BLaER1 treated with 17β-estradiol and CSF1 and Interleukin-3, amounts not matched to agents 10 nM and 100 nM (cell line): ENCODE data around the gene GSTO1.
A peak's percentile ranks its signal among the peaks of the same experiment; 100 is the strongest.

Experiments
- H3K27ac ChIP-seq, 11 experiments: shearing (Covaris generic); formaldehyde crosslinking; 2 replicates each; pipeline ENCODE4 v1.8.1; 2022
- H3K27me3 ChIP-seq, 11 experiments: shearing (Covaris generic); formaldehyde crosslinking; 2 replicates each; pipeline ENCODE4 v1.8.1; 2022
- H3K36me3 ChIP-seq, 11 experiments: shearing (Covaris generic); formaldehyde crosslinking; 2 replicates each; pipeline ENCODE4 v1.8.1; 2022
- H3K4me1 ChIP-seq, 10 experiments: shearing (Covaris generic); formaldehyde crosslinking; 2 replicates each; pipeline ENCODE4 v1.8.1; 2022
- H3K4me2 ChIP-seq, 11 experiments: shearing (Covaris generic); formaldehyde crosslinking; 2 replicates each; pipeline ENCODE4 v1.8.1; 2022
- H3K4me3 ChIP-seq, 10 experiments: shearing (Covaris generic); formaldehyde crosslinking; 2 replicates each; pipeline ENCODE4 v1.8.1; 2022
- H3K9ac ChIP-seq, 11 experiments: shearing (Covaris generic); formaldehyde crosslinking; 2 replicates each; pipeline ENCODE4 v1.8.1; 2022
- H3K9me3 ChIP-seq, 11 experiments: shearing (Covaris generic); formaldehyde crosslinking; replicated peaks in 1 of 11; 2 replicates each; pipeline ENCODE4 v1.8.1; 2022
- H4K20me1 ChIP-seq, 11 experiments: shearing (Covaris generic); formaldehyde crosslinking; 2 replicates each; pipeline ENCODE4 v1.8.1; 2022
- Cebpa-rat ChIP-seq, 11 experiments: shearing (Covaris generic); IDR thresholded peaks; 2 replicates each; pipeline ENCODE4 v1.8.1; 2022

GSTO1 gene

DNA sequence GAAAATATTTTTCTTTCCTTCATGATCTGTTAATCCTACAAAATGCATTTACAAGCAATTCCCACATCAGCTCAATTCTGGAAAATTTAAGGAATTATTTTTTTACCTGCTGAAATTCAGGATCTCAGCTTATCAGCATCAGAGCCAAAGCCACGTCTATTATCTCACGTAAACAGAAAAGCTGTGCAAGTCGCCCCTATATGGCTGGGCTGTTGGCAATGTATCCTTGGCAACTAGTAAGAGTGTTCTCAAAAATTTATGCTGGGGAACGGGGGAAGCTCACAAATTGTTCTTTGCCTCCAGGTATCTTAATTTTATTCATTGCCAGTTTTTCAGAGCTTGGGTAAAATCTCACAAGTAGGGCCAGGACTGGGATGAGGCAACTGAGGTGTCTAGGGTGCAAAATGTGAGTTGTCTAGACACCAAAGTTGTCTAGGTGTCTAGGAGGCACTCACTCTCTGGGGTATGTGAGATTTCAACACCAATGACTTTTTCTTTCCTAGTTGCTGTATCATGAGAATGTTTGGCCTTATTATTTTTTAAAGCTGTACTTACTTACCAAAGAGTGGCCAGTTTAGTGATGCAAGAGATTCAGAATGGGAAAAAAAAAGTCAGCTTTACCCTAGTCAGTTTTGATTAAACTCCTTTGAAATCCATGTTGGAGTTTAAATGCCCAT lies 19.3 kb downstream of the GSTO1 start:
- Histone ChIP-seq H3K4me3 (no peak overlapping the region), H3K9ac (no peak overlapping the region), H3K4me2 (peak overlapping the region in 10 of 11 experiments; percentile 17 to 76 (median 50); a peak in 12 of 22 replicates), H3K9me3 (peaks cover 0 to 9% (median 0%) of the 10 kb centered on the region in 11 experiments; a peak in 6 of 22 replicates), H3K27ac (no peak overlapping the region), H3K4me1 (peaks cover 5 to 15% (median 9%) of the 10 kb centered on the region in 10 experiments; a peak in 14 of 20 replicates), H4K20me1 (no peaks in the 10 kb centered on the region; a peak in 1 of 22 replicates), H3K27me3 (peaks cover 18 to 32% (median 27%) of the 10 kb centered on the region in 11 experiments), H3K36me3 (peaks cover 0 to 7% (median 0%) of the 10 kb centered on the region in 11 experiments; a peak in 1 of 22 replicates)
- no peak for TF ChIP-seq Cebpa-rat (IDR thresholded peaks at IDR 0.05)

DNA sequence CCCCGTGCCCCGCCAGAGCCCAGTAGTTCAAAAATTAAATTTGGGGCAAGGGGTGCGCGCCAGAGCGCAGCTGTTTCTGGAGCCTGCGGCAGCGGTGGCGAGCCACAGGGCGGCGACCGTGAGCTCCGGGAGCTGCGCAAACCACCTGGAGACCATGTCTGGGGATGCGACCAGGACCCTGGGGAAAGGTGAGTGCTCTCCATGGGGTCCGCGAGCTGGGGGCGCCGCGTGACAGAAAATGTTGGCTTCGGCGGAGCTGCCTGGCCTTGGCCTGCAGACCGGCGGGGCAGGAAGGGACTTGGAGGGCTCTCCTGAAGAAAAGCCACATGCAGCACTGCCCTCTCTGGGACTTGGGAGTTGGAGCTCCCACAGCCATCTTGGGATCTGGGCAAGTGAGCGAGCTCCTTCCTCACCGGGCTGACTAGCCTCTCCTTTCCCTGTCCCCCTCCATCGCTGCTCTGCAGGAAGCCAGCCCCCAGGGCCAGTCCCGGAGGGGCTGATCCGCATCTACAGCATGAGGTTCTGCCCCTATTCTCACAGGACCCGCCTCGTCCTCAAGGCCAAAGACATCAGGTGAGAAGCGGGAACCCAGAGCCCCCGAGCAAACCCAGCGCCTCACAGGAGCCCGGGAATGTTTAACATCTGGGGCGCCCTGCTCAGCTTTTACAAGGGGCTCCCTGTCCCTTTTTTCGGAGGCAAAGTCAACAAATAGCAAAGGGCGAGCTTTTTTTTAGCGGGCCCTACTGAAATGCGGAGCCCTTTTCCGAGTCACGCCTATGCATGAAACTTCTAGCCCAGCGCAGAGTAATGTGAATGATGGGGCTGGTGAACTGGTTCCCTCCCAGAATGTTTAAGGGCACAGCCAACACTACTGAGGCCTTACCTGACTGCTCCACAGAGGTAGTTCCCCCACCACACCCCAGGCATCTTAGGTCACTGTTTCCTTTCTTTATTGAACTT lies 20.4 kb downstream of the GSTO1 start:
- H3K4me2 ChIP-seq = peak overlapping the region; percentile 17 to 76 (median 48); a peak in 21 of 22 replicates
- H4K20me1 ChIP-seq = no peaks in the 10 kb centered on the region; a peak in 1 of 22 replicates
- 0 out of 22 replicates have a peak overlapping the region, but pooled peaks of 1 of the 11 experiments have one; percentile 16 for H3K9ac ChIP-seq
- no peak for TF ChIP-seq Cebpa-rat (IDR thresholded peaks at IDR 0.05)
- peaks cover 0 to 8% (median 7%) of the 10 kb centered on the region in 10 experiments; a peak in 9 of 20 replicates for H3K4me1 ChIP-seq
- H3K36me3 ChIP-seq = no peaks in the 10 kb centered on the region
- peaks cover 18 to 32% (median 27%) of the 10 kb centered on the region in 11 experiments for H3K27me3 ChIP-seq
- peak overlapping the region in 2 of 10 experiments; percentile 16 to 18; a peak in 2 of 20 replicates for H3K4me3 ChIP-seq
- peaks cover 0 to 4% (median 0%) of the 10 kb centered on the region in 11 experiments; a peak in 3 of 22 replicates for H3K9me3 ChIP-seq
- H3K27ac ChIP-seq = no peak overlapping the region

DNA sequence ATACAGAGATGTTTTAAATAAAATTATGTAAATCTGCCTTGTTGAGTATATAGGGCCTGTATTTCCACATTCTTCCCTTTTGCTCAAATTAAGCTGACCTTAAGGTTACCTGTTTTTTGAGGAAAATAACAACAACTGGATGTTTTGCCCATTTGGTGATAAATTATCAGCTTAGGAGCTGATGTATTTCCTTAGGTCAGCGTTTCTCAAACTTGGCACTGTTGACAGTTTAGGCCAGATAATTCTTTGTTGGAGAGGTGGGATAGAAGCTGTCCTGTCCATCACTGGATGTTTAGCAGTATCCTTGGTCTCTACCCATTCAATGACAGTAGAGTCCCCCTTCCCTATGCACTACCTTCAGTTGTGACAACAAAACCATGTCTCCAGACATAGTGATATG lies 21.5 kb downstream of the GSTO1 start:
- H3K4me2 ChIP-seq = no peak overlapping the region
- H3K9me3 ChIP-seq = no peaks in the 10 kb centered on the region

DNA sequence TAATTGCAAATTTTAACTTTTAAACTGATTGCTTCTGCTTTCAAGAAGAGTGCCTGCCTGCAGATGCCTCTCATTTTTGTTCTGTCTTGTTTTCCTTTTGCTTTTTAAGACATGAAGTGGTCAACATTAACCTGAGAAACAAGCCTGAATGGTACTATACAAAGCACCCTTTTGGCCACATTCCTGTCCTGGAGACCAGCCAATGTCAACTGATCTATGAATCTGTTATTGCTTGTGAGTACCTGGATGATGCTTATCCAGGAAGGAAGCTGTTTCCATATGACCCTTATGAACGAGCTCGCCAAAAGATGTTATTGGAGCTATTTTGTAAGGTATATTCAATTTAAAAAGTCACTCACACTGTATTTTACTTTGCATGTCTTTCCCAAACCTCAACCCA lies 23.1 kb downstream of the GSTO1 start:
- Histone ChIP-seq H3K27ac (no peak overlapping the region), H3K4me1 (peaks cover 0 to 12% (median 7%) of the 10 kb centered on the region in 10 experiments; a peak in 10 of 20 replicates), H3K36me3 (no peaks in the 10 kb centered on the region), H4K20me1 (no peaks in the 10 kb centered on the region; a peak in 1 of 22 replicates), H3K27me3 (peaks cover 18 to 32% (median 27%) of the 10 kb centered on the region in 11 experiments), H3K4me3 (no peak overlapping the region), H3K4me2 (no peak overlapping the region), H3K9me3 (no peaks in the 10 kb centered on the region), H3K9ac (no peak overlapping the region)
- no peak for TF ChIP-seq Cebpa-rat (IDR thresholded peaks at IDR 0.05)

More for the DNA sequence above, 21.5 kb downstream of the GSTO1 start:
- Histone ChIP-seq H3K27ac (no peak overlapping the region), H3K4me3 (no peak overlapping the region), H3K27me3 (peaks cover 18 to 32% (median 27%) of the 10 kb centered on the region in 11 experiments), H4K20me1 (no peaks in the 10 kb centered on the region; a peak in 1 of 22 replicates), H3K4me1 (peaks cover 0 to 8% (median 7%) of the 10 kb centered on the region in 10 experiments; a peak in 9 of 20 replicates), H3K9ac (no peak overlapping the region), H3K36me3 (no peaks in the 10 kb centered on the region)
- TF ChIP-seq Cebpa-rat (IDR thresholded peaks at IDR 0.05) = no peak

DNA sequence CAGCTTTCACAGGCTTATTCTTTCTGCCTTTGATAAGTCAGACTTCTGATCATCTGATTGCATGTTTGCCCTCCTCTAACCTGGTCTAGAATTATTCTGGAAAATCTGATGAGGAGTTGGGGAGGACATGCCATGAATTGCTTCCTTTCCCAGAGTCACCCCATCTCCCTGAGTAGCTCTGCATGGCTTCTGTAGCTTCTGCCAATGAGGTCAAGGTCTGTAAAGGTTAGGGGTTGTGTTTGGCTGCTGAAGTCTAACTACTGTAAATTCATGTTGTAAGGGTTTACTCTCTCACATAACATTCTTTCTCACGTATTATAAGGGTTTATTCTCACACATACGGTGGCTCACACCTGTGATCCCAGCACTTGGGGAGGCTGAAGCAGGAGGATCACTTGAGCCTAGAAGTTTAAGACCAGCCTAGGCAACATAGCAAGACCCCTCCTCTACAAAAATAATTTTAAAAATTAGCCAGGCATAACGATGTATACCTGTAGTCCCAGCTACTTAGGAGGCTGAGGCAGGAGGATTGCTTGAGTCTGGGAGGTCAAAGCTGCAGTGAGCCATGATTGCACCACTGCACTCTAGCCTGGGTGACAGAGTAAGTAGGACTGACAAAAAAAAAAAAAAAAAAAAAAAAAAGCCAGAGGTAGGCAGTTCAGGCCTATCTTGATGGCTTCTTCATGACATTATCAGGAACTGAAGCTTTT lies 25.0 kb downstream of the GSTO1 start:
- no peak overlapping the region for H3K4me2 ChIP-seq
- H3K4me3 ChIP-seq = no peak overlapping the region
- H3K27me3 ChIP-seq = peaks cover 8 to 18% (median 13%) of the 10 kb centered on the region in 11 experiments
- no peaks in the 10 kb centered on the region for H3K36me3 ChIP-seq
- H3K27ac ChIP-seq = no peak overlapping the region
- H3K9ac ChIP-seq = no peak overlapping the region
- H3K9me3 ChIP-seq = no peaks in the 10 kb centered on the region
- no peaks in the 10 kb centered on the region for H4K20me1 ChIP-seq
- H3K4me1 ChIP-seq = peaks cover 0 to 10% (median 4%) of the 10 kb centered on the region in 10 experiments; a peak in 10 of 20 replicates
- TF ChIP-seq Cebpa-rat (IDR thresholded peaks at IDR 0.05) = no peak

DNA sequence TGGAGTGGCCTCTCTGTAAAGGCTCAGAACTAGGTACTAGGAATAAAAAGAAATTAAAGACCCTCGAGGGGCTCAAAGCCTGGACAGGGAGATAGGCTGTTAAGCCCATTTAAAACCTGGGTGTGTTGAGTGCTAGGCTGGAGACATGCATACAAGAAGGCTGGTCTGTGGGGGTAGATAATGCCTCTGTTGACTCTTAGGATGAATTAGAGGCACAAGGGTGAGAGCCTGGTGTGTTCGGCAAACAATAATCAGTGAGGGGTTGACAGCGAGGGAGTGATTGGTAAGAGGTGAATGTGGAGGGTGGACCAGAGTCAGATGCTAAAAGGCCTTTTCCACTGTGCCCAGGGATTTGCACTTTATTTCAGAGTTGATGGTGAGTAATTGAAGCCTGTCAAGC lies 27.0 kb downstream of the GSTO1 start:
- Histone ChIP-seq H3K4me3 (no peak overlapping the region), H3K4me1 (peaks cover 0 to 7% (median 0%) of the 10 kb centered on the region in 10 experiments; a peak in 2 of 20 replicates), H3K36me3 (no peaks in the 10 kb centered on the region), H3K9ac (no peak overlapping the region), H3K27me3 (no peaks in the 10 kb centered on the region), H4K20me1 (no peaks in the 10 kb centered on the region), H3K27ac (no peak overlapping the region), H3K9me3 (no peaks in the 10 kb centered on the region), H3K4me2 (no peak overlapping the region)
- no peak for TF ChIP-seq Cebpa-rat (IDR thresholded peaks at IDR 0.05)

DNA sequence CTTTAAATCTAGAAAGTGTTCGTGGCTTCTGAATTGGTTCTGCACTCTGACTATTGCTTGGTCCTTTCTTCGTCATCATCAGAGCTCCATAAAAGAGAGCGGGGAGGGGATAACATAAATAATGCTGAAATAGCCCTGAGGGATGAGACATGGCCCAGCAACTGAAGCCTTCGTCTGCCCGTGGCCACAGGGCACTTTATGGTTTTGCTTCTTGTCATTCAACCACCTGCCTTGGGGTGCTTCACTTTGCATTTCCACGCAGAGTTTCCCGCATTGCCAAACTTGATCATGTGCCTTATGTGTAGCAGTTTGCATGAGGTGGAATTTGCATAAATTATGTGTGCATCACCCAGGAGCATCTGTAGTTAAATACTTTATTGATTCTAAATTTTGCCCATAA lies 30.2 kb downstream of the GSTO1 start:
- Histone ChIP-seq H3K4me3 (no peak overlapping the region), H3K4me2 (no peak overlapping the region), H3K36me3 (no peaks in the 10 kb centered on the region), H3K27ac (no peak overlapping the region), H3K9ac (no peak overlapping the region), H3K27me3 (no peaks in the 10 kb centered on the region), H4K20me1 (no peaks in the 10 kb centered on the region), H3K4me1 (peaks cover 0 to 11% (median 0%) of the 10 kb centered on the region in 10 experiments; a peak in 2 of 20 replicates), H3K9me3 (no peaks in the 10 kb centered on the region)
- TF ChIP-seq Cebpa-rat (IDR thresholded peaks at IDR 0.05) = no peak

DNA sequence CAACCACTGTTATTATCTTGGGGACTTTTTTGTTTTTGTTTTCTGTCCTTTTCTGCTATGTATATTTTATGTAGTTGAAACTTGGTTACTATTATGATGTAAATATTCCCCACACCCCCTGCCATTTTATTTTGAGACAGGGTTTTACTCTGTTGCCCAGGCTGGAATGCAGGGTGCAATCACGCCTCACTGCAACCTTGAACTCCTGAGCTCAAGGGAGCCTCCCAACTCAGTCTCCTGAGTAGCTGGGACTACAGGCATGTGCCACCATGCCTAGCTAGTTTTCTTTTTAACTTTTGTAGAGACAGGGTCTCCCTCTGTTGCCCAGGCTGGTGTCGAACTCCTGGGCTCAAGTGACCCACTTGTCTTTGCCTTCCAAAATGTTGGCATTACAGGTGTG lies 32.2 kb downstream of the GSTO1 start:
- no peaks in the 10 kb centered on the region for H4K20me1 ChIP-seq
- no peak overlapping the region for H3K4me2 ChIP-seq
- no peaks in the 10 kb centered on the region for H3K36me3 ChIP-seq
- peaks cover 0 to 23% (median 0%) of the 10 kb centered on the region in 10 experiments; a peak in 6 of 20 replicates for H3K4me1 ChIP-seq
- H3K27me3 ChIP-seq = no peaks in the 10 kb centered on the region
- H3K27ac ChIP-seq = no peak overlapping the region
- no peak overlapping the region for H3K9ac ChIP-seq
- no peak for TF ChIP-seq Cebpa-rat (IDR thresholded peaks at IDR 0.05)
- H3K4me3 ChIP-seq = no peak overlapping the region
- no peaks in the 10 kb centered on the region for H3K9me3 ChIP-seq
